Kidney glomerular epithelial cell (primary cell): ENCODE data around the gene SRD5A3.
A peak's percentile ranks its signal among the peaks of the same experiment; 100 is the strongest.

Source experiments
- DNase-seq: peaks from one replicate; lab custom pipeline; 2025; lab: John Stamatoyannopoulos, UW

Gene SRD5A3

DNA sequence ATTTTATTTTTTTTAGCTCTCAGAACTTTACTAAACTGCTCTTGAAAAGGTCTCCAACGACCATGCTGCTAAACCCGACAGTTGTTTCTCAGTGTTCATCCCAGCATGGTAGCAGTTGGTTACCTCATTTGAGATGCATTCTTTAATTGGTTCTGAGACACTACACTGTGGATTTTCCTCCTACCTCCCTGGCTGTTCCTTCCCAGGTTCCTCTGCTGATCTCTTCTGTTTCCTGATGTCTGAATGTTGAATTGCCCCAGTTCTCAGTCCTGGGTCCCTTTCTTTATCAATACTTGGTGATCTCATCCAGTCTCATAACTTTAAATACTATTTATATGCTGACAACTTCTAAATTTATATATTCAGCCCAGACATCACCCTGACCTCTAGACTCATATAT lies 30.7 kb downstream of the SRD5A3 start:
- no peak for DNase-seq

DNA sequence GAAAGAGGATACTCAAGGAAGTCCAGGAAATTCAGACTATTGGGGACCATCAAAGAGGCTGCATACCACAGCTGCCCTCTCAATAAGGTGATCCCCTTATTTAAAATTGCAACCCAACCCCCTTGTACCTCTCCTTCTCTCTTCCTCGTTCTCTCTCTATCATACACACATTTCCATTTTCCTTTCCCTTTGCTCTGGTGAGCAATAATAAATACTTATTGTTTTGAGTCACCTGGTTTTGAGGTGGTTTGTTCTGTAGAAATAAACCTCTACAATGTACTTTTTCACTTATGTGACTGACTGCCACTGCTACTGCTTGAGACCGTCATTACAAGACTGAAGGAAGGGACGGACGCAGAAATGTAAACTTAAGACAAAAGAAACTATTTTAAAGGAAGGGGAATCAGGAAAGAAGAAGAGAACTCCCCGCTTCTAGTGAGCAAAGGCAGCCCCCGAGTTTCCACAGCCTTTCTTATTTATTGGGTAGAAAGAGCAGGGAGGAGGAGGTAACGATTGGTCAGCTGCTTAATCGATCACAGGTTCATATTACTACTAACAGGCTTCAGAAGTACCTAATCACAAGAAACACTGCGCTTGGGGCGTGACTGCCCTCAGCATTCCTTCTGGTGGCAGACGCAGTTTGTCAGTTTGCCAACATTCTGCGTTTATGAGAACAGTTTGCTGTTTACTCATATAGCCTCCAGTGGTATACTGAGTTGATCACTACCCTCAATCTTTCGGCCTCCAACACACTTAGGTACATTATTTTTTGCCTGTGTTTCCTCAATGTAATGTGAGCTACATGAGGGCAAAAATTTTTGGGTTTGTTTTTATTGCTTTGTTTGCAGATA lies 32.8 kb downstream of the SRD5A3 start:
- DNase-seq, result no peak

DNA sequence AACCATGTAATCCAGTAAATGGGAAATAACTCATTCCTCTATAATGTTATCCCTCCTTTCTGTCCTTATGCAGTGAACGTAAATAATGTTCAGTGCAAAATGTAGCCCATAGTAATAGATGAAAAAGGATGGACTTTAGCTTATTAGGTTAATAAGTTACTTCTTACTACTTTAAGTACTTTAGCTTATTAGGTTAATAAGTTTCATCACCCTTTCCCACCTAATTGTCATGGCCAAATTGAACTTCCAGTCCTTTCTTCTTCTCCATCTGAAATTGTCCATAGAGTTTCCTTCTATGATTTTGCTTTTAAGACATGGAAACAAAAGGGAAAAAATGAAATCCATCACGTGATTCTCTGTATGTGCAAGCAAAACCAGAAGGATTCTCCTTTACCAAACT lies 34.5 kb downstream of the SRD5A3 start:
- DNase-seq, result no peak

DNA sequence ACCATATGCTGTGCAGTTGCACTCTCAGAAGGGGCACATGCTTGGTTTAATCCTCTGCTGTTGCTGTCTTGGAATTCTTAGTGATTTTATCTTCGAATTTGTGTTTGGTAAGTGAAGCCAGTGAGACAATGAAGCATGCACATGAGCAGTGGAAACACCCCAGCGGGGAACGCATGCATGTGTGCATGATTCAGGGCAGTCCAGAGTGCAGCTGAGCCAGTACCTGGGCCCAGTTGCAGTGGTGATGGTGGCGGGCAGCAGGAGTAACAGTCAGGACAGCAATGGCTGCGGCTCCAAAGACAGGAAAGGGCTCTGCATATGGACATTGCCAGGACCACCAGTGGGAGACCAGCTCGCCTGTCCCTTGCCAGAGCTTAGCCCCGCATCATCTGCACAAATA lies 35.5 kb downstream of the SRD5A3 start:
- DNase-seq, result no peak

DNA sequence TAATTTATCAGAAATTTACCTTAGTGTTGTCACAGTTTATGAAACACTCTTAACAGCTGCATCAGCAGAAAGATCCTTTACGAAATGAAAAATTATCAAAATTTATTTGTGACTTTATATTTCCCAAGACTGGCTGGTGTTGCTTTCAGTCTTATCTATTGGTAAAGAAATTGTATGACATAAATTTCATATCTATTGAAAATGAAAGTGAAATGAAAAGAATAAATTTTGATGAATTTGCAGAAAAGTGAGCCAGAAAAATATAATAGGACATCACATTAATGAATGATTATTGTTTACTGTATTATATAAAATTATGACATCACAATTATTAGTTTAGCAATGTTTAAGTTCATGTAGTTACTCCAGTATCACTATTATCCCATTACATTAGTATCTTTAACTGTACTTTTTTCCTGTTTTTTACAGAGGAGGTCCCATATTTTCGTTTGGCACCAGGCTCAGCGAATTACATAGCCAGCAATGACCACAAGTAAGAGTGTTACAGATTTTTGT lies 36.5 kb downstream of the SRD5A3 start:
- DNase-seq, result no peak

DNA sequence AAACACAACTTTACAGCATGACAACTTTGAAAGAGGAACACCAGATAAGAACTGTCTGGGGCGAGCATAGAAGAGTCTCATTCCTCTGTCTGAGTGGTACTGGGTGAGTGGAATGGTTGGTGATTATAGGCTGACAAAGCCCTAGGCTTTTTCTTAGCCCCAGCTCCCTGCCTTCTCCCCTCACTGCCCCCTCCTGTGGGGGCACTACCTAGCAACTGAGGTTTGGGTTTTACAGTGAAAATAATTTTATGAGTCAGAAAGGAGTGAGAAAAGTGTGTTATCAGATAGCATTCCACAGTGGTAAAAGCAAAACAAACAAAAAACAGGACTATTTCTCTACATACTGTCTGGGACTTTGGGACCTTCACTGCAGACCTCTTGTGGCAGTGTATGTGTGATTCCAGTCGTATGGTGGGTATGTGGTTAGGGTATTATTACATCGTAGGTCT lies 39.2 kb downstream of the SRD5A3 start:
- no peak for DNase-seq

DNA sequence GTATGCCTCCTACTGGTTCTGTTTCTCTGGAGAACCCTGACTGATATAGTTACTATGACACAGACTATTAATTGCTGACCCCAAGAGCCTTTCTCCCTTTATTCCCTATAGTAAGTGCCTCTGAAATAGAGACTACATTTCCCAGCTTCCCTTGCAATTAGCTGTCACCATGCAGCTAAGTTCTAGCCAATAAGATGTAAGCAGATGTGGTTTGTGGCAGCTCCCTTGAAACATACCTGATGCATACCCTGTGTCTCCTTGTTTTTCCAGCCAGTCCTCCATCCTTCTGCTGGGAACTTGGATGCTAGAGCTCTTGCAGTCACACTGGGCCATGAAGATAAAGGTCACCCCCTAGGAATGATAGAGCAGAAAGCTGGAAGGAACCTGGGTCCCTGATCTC lies 40.0 kb downstream of the SRD5A3 start:
- DNase-seq, result peak; percentile 30

DNA sequence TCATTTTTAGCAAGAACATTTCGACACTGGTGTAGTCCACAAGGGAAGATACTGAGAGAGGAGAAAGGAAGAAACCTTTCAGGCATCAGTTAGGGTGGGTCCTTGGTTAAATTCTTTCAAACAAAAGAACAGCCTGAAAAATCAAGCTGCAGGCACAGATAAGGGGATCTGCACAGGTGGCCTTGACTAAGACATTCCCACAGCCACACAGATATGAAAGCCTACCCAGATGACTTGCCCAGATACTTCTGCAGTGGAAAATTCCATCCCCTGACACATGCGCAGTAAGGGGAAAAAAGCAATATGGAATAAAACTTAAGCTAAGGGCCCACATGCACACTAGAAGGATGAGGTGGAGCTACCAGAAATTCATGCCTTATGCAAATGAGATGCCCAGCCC lies 40.8 kb downstream of the SRD5A3 start:
- DNase-seq, result no peak

DNA sequence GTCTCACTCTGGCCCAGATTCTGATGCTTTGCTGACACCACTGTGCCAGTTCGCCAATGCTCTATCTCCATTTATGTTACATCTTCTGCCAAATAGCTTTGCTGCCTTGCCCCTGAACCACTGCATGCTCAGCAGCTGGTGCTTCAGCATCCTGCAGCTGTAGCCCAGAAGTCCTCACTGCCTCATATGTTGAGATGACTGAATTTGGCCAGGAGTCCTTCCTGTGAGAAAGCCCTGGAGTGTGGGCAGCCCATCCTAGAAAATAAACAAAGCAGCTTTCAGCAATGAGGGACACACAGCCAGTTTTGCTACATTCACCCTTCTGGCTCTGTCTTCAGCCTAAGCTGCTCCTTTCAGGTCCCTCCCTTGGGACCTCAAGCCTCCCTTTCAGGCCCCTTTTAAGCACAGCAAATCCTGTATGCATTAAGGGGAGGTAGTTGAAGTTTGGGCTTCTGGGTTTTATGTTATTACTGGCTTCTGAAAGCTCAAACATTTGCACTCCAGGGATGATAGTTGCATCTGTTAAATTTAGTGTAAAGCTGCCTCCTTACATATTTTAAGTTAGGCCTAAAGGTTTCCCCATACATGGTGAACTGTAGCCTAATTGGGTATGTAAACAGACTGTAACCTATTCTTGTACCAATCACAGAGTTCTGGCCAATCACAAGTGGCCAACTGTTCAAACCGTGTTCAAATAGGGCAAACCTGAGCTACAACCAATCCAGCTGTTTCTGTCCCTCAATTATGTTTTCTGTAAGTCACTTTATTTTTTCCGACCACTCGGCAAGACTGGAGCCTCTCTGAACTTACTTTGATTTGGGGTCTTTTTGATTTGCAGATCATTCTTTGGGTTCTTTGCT lies 47.6 kb downstream of the SRD5A3 start:
- DNase-seq, result no peak

DNA sequence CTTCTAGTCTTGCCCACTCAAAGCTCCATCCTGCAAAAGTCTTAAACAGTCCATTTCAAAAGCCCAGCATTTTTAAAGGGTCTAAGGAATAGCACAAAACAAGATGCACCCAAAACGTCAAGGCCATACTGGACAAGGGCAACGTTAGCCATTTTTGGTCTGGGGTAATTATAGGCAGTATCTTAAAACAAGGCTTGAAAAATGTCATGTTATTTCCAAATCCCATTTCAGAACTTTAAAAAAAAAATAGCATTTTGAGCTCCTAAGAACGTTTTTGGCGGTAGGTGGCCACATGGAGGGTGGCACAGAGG lies 49.1 kb downstream of the SRD5A3 start:
- DNase-seq, result no peak

DNA sequence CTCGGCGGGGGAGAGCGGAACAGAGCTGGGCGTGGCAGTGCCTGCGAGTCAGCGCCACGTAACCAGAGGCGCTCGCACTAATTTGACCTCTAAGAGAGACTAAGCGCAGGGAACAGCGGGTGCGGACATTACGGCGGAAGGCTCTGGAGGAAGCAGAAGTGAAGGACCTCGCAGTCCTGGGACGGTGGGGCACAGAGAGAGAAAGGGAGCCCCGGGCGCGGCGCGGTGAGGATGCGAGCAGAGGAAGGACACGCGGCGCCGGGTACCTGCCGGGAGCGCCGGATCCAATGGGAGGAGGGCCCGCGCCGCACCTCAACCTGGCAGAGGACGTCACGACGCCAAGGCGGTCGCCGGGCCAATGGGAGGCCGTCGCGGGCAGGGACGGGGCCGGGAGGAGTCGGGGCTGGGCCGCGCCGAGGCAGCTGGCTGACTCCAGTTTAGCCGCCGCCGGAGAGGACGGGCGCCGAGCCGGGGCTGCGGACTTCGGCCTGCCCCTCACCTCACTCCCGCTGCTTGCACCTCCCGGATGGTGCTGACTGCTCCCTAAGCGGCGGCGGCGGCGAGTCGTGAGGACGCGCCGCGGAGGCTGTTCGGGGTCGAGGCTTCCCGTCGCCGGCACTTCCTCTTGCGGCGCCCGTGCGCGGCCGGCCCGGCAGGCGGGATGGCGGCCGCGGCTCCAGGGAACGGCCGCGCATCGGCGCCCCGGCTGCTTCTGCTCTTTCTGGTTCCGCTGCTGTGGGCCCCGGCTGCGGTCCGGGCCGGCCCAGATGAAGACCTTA lies 49.7 kb downstream of the SRD5A3 start, which contains the start of gene TMEM165:
TSS of gene TMEM165 (plus strand) at position 429 of the 779 bp plus-strand sequence. CDS start at position 662, 233 bp downstream.
- DNase-seq, result peak; percentile 90

DNA sequence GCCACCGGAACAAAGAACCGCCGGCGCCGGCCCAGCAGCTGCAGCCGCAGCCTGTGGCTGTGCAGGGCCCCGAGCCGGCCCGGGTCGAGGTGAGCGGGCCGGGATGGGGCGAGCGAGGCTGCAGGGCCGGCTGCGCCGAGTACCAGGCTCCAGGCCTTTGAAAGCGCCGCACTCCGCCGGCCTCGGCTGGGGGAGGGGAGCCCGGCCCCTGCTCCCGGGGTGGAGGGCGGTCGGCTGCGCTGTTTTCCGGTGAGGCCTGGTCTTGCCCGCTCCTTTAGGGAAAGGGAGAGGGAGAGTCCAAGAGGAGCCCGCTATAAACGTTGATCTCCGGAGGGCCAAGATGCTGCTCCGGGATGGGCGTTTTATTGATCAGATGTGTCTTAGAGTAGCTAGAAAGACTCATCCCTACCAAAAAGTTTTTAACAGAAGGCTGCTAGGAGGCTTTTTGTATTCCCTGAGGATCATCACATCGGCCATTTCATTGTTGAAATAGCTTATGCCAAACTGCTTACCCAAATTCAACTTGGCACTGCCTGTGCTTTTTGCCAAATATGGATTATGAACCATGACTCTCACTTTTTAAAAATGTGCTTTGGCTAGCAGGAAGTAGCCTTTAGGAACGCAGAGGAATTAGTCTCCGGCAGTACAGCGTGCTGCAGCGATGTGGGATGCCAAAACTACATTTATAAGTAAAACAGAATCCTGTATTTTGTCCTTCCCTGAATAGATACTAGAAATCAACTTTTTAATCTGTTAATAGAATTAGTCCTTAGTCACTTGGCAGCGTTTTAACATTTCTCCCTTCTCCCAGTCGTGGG lies 50.5 kb downstream of the SRD5A3 start:
- DNase-seq, result peak; percentile 61

DNA sequence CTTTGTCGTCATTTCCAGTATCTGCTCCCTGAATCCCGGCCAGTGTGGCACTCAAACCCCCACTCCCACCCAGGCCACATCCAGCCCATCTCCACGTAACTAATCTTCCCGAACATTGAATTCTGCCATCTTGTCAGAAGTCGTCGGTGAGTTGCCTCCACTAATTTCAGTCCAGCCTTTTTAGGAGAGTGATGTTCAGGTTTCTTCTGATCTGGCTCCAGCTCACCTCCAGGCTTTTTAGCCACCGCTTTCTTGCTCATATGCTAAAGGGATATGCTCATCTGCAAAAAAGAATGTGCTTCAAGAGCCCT lies 51.0 kb downstream of the SRD5A3 start:
- peak; percentile 27 for DNase-seq

DNA sequence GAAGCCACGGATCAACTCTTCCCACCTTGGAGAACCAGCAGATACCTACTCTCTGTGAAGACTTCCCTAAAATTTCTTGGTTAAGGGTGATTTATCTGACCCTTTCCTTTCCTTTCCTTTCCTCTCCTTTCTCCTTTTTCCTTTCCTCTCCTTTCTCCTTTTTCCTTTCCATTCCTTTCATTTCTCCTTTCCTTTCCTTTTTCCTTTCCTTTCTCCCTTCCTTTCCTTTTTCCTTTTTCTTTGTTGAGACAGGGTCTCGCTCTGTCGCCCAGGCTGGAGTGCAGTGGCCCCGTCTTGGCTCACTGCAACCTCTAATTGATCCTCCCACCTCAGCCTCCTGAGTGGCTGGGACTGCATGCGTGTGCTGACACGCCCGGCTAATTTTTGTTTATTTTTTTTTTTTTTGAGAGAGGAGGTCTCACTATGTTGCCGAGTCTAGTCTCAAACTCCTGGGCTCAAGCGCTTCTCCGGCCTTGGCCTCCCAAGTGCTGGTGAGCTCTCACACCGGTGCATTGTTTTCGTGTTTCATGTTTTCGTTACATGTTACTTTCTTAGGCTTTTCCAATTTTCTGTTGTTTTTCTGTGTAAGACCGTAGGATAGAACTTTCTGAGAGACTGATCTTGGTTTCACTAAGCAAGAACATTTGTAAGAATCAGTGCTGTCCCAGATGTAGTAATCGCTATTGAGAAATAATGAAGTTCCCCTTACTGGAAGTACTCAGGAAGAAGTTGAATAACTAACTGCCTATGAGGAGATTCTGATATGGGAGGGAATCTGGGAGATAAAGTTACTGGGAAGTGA lies 51.7 kb downstream of the SRD5A3 start:
- DNase-seq, result peak; percentile 35

DNA sequence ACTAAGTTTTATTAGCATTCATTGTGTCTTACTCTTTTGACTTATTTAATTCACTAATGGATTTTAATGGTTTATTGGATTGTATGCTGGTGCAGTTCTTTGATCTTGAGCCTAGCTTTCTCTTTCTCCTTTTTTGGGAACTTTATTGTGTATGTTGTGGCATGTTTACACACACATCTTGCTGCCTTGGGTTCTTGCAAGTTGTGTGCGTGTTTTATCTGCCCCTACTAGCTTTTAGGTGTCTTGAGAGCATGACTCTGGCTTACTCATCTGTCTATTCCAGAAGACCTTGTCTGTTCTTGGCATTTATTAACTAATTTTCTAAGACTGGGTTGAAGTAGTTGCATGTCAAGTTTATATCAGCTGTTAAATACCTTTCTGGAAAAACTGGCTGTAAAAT lies 52.4 kb downstream of the SRD5A3 start:
- DNase-seq, result peak; percentile 66

DNA sequence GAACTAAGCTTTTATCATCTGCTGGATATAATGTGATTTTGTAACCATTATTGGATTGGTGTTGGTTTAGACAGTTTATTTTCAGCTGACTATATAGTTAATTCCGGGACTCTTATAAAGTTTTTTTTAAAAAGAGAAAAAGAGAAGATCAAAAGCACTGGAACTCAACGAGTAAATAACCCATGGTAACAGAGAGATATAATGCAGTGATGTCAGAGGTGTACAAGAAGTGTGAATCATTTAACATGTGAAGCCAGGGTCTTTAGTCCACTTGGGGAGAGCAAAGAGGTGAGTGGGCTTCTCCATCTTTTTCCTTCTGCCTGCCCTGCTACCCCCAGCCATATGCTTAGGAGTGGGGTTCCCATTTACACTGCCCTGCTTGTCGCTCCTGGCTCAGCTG lies 52.9 kb downstream of the SRD5A3 start:
- DNase-seq, result peak; percentile 4

DNA sequence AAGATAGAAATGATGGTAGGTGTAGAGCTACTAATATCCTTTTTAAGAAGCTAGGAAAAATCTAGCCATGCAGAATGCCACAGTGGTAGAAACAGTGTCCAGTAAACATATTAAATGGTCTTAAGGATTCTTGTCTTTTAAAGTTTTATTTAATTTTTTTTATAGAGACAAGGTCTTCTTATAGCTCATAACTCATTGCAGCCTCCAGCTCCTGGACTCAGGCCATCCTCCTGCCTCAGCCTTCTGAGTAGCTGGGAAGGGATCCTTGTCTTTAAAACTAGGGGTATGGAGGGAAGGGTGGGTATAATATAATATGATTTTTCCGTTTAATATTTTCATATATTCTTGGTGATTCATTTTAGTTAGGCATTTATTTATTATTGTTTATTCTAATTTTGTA lies 53.5 kb downstream of the SRD5A3 start:
- DNase-seq, result no peak

DNA sequence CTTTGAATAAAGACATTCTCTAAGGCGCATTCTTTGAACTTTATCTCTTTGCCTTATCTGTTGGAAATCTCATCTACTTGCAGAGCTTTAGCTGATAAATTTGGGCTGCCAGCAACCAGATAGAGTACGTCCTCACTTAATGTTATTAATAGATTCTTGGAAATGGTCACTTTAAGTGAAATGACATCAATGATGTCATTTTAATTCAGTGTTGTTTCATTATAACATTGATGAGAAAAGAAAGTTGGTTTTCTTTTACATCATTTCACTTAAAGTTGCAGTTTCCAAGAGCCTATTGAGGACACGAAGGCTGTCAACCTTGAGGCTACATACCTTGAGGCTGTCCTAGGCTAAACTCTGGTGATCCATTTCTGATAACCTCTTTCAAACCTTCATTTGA lies 59.0 kb downstream of the SRD5A3 start:
- DNase-seq, result no peak

DNA sequence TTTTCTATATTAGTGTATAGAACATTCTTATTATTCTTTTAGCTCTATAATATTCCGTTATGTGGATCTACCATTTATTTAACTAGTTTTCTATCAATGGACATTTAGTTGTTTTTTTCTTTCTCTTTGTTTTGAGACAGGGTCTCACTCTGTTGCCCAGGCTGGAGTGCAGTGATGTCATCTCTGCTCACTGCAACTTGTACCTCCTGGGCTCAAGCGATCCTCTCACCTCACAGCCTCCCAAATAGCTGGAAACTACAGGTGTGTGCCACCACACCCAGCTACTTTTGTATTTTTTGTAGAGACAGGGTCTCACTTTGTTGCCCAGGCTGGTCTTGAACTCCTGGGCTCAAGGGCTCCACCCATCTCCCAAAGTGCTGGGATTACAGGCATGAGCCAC lies 60.5 kb downstream of the SRD5A3 start:
- no peak for DNase-seq

DNA sequence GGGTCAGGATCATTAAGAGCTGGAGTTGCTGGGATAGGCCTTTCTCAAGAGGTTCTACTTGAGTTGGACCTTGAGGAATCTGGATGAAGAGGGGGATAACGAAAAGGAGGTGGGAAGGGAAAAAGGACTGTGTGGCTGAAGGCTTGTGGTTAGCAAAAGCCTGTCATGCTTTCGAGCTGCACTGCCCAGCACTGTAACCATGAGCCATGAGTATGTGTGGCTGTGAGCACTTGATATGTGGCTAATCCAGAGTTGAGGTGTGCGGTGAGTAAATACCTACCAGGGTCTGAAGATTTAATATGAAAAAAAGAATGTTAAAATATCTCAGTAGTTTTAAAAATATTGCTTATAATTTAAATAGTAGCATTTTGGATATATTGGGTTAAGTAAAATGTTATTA lies 61.1 kb downstream of the SRD5A3 start:
- DNase-seq, result no peak

DNA sequence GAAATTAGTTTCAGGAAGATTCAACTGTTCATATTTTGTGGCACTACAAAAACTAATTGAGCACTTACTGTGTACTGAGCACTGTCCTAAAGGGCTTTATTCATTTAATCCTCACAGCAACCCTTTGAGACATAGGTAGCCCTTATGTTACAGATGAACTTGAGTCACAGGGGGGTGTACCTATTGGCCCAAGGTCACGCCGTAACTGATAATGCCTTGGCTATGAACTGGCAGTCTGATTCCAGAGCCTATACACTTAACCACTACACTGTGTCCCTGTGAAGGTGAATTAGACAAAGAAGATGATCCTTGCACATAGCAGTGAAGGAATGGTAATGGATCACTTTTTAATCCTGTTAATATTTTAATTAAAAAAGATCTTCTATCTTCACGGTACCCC lies 61.7 kb downstream of the SRD5A3 start:
- no peak for DNase-seq
